Measurements from ENCODE around the gene ADCK1. TPM values are rescaled to one million over a fixed set of nuclear protein-coding genes. Genes with fewer than 3 reads are reported as not detected.

ADCK1 gene
- total and polyA plus RNA-seq, 2 of the 13 experiments (the other 11 are each of a cell fraction or from before 2014, with no cell fraction given) = 3.9 to 6.3 TPM

DNA sequence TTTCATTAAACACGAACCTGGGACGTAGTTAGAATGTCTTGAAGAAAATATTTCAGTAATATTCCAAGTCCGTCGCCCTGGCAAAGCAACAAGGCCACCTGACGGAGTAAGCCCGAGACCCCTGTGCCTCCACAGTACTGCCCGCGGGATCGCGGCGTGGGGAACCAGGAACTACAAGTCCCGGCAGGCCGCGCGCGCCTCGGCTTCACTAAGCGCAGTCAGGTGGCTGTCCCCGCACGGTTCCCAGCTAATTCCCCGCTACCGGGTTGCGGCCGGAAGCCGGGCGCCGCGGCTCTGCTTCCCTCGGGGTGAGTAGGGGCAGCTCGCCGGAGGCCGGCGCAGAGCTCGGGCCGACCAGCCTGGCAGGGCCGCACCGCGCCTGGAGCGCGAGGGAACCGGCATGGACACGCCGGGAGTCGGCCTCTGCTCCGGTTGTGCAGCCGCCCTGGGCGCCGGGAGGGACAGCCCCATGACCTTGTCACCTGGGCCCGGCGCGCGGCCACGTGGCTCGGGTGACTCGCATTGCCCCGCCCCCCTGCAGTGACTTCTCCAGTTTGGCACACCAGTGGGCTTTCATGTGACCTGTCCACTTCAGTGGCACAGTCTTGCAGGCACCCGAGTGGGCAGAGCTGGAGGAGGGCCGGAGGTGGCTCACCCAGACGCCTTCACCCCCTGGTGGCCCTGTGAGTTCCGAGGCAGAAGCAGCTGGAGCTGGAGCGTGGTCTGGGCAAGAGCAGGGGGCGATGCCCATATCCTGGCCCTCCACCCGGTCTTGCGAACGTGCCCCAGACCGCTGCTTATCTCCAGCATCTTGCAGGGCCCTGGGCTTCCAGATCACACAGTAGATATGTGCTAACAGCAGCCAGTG lies at the start of gene ADCK1 (continued):
- TF ChIP-seq, protein P1, sequence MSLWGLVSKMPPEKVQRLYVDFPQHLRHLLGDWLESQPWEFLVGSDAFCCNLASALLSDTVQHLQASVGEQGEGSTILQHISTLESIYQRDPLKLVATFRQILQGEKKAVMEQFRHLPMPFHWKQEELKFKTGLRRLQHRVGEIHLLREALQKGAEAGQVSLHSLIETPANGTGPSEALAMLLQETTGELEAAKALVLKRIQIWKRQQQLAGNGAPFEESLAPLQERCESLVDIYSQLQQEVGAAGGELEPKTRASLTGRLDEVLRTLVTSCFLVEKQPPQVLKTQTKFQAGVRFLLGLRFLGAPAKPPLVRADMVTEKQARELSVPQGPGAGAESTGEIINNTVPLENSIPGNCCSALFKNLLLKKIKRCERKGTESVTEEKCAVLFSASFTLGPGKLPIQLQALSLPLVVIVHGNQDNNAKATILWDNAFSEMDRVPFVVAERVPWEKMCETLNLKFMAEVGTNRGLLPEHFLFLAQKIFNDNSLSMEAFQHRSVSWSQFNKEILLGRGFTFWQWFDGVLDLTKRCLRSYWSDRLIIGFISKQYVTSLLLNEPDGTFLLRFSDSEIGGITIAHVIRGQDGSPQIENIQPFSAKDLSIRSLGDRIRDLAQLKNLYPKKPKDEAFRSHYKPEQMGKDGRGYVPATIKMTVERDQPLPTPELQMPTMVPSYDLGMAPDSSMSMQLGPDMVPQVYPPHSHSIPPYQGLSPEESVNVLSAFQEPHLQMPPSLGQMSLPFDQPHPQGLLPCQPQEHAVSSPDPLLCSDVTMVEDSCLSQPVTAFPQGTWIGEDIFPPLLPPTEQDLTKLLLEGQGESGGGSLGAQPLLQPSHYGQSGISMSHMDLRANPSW (CRISPR knock-in tag; IDR thresholded peaks at IDR 0.05; ENCODE audit: borderline replicate concordance) = peak; percentile 64; the same call in 1 of the 2 replicates
- TF ChIP-seq RXRA (CRISPR knock-in tag; IDR thresholded peaks at IDR 0.05) (peak; percentile 63; the same call in 1 of the 2 replicates), CC2D1A (CRISPR knock-in tag; IDR thresholded peaks at IDR 0.05) (0 out of 2 replicates have a peak, but pooled peaks have one; percentile 75), ZNF567 (CRISPR knock-in tag; IDR thresholded peaks at IDR 0.05; ENCODE audit: borderline replicate concordance) (peak; percentile 43; the same call in 1 of the 2 replicates), ZNF788 (CRISPR knock-in tag; IDR thresholded peaks at IDR 0.05; ENCODE audit: borderline replicate concordance) (0 out of 2 replicates have a peak, but pooled peaks have one; percentile 66), MXD4 (CRISPR knock-in tag; IDR thresholded peaks at IDR 0.05) (peak; percentile 99), AGO2 (optimal IDR thresholded peaks at IDR 0.05; ENCODE audit: low read depth, low read length) (peak; percentile 69), ZNF598 (CRISPR knock-in tag; IDR thresholded peaks at IDR 0.05; ENCODE audit: borderline replicate concordance) (peak; percentile 80), ZFP82 (CRISPR knock-in tag; IDR thresholded peaks at IDR 0.05; ENCODE audit: borderline replicate concordance) (no peak), PHB2 (IDR thresholded peaks at IDR 0.05; ENCODE audit: partially characterized antibody) (no peak), ZNF720 (CRISPR knock-in tag; IDR thresholded peaks at IDR 0.05) (0 out of 2 replicates have a peak, but pooled peaks have one; percentile 41), SALL1 (CRISPR knock-in tag; IDR thresholded peaks at IDR 0.05) (peak; percentile 68)
- TF ChIP-seq, protein P2, sequence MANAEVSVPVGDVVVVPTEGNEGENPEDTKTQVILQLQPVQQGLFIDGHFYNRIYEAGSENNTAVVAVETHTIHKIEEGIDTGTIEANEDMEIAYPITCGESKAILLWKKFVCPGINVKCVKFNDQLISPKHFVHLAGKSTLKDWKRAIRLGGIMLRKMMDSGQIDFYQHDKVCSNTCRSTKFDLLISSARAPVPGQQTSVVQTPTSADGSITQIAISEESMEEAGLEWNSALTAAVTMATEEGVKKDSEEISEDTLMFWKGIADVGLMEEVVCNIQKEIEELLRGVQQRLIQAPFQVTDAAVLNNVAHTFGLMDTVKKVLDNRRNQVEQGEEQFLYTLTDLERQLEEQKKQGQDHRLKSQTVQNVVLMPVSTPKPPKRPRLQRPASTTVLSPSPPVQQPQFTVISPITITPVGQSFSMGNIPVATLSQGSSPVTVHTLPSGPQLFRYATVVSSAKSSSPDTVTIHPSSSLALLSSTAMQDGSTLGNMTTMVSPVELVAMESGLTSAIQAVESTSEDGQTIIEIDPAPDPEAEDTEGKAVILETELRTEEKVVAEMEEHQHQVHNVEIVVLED (CRISPR knock-in tag; IDR thresholded peaks at IDR 0.05; ENCODE audit: borderline replicate concordance) = peak; percentile 88
- TF ChIP-seq, protein P3, sequence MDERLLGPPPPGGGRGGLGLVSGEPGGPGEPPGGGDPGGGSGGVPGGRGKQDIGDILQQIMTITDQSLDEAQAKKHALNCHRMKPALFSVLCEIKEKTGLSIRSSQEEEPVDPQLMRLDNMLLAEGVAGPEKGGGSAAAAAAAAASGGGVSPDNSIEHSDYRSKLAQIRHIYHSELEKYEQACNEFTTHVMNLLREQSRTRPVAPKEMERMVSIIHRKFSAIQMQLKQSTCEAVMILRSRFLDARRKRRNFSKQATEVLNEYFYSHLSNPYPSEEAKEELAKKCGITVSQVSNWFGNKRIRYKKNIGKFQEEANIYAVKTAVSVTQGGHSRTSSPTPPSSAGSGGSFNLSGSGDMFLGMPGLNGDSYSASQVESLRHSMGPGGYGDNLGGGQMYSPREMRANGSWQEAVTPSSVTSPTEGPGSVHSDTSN (CRISPR knock-in tag; IDR thresholded peaks at IDR 0.05) = no peak

Measured in HepG2 (cell line).